ENCODE data around the gene WT1.
A peak's percentile ranks its signal among the peaks of the same experiment; 100 is the strongest.
"Not testable (repeated sequence)": the region's sequence is repeated elsewhere in the genome, so short reads cannot be mapped to it uniquely, and the experiment has no call there.

Gene WT1

DNA sequence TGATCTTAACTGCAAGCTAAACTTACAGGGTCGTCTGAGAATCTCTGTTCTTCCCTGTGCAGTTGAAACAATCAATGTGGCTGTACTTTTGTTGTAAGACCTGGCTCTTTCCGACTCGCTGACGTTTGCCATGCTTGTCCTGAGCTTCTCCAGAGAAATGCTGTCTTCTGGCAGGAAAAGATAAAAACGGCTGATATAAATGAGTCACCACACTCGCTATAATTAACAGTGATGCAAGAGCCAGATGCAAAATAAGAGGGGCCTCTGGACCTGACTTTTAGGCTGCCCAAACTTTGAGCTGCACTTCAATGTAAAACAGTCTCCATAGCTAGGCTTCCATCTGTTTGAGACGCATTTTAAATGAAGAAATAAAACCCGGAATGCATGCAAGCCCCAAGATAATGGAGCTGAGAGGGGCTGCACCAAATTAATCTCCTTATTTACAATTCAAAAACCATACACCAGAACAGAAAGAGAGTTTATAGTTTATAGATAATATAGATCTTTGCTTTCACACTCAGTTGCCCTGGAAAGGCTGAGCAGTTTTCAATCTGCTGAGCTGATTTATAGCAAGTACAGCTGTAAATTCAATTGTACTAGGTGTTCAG, 48.5 kb downstream of the WT1 start:
- DNase-seq (ENCODE audit: low spot score): no peak

DNA sequence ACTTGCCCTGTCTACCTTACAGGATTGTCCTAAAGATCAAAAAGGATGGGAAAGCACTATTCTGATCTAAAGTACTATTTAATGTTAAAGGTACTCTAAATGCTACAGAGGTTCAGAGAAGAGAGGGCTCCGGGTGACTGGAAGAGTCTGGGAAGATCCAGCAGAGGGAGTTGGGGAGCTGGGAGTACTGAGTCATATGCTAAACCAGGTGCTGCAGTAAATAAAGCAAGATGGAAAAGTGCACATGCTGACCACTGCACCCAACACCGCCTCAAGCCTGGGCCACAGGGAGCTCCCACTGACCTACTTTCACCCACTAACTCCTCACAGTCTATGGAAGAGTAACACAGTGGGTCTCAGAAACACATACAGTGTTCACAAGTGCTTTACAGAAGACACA, 49.3 kb downstream of the WT1 start:
- DNase-seq (ENCODE audit: low spot score): no peak

DNA sequence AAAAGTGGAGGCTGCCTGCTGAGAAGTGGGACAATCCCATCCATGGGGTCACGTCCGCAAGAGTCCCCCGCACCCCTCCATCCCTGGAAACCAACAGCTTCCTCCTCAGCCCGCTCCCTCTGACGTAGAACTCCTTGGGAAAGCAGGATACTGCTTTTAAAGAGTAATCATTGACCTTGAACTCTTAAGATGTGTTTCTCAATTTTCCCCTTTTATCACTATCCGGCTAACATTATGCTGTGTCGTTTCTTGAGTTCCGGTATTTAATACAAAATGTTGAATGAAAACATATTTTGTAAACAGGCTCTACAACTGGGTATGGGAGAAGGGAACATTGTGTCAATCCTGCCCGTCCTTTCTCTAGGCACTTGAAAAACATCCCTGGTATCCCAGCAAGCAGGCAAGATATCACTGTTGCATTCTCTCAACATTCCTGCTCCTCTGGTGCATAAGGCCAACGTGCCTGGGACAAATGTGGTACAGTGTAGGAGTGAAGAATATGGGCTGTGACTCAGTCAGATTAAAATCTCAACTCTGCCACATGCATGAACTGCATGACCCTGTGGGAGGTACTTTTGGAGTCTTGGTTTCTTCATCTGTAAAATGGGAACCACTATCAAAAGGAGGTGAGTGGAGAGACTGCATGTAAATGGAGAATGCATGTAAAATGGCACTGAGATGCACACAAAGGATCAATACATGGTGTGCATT, 52.8 kb downstream of the WT1 start:
- no peak for DNase-seq (ENCODE audit: low spot score)

DNA sequence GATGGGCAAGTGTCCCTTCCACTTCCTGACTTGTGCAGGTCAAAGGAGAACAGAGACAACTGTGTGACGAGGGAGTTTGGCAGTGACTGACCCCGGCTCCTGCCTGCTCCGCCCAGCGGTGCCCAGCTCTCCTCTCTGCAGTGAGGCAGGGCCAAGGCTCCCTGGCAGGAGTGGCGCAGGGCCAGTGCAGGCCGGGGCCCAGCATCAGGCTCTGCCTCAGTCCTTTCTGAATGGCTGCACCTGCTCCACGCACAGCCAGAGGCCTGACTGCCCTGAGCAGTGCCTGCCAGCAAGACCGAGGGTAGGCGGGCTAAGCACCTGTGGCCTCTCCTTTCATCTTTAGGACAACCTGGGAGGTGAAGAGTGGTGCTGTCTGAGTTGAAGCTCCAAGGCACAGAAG, 54.2 kb downstream of the WT1 start:
- no peak for DNase-seq (ENCODE audit: low spot score)

DNA sequence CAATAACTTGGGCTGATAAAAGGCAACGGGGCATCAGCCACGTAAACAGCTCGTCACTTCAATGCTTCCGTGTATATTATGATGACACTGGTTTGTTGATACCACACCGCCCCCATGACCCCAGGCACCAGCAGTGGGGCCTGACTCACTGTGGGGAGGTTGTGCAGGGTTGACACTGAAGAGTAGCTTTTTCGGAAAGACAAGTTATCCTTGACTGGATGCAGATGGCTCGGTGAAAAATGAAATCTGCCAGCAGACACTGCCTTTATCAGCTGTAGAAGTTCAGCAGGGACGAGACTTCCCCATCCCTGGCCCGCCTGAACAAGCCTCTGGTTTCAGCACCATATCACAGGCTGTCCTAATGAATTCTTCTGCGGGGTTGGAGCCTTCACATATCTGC, 55.6 kb downstream of the WT1 start:
- no peak for DNase-seq (ENCODE audit: low spot score)

DNA sequence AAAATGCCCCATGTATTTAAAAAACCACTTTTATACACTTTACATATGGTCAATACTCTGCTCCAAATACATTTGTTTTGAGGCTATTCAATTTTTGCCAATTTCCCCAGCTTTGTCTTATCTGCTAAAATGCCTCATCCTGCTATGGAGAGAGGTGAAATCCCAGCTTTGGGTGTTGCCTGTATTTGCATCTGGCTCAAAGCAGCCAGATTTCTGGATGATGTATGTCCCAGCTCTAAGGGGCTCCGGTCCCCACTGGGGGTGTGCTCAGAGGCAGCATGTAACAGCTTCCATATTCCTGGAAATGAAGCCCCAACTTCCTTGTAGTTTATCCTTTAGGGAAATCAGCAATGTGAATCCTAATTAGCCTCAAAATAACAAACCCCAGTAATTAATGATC, 59.5 kb downstream of the WT1 start:
- DNase-seq (ENCODE audit: low spot score): no peak

DNA sequence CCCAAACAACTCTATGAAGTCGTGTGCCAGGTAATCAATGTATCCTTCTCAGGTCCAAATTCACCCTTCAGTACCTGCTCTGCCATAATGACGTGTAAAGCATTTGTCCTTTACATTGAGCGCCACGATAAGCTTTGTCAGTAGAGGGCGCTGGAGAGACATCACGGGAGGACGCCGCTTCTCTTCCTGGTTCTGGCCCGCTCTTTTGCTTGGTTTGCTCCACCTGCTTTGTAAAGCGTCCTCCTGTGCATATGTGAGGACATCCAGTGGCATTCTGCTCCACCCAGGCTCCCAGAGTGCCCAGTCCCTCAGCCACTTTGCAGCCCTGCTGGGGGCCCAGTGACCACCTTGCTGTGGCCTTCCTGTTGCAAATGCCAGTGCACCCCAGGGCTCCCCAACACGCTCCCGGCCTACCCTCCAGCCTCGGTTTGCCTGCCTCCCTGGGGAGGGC, 61.1 kb downstream of the WT1 start:
- DNase-seq (ENCODE audit: low spot score): no peak

DNA sequence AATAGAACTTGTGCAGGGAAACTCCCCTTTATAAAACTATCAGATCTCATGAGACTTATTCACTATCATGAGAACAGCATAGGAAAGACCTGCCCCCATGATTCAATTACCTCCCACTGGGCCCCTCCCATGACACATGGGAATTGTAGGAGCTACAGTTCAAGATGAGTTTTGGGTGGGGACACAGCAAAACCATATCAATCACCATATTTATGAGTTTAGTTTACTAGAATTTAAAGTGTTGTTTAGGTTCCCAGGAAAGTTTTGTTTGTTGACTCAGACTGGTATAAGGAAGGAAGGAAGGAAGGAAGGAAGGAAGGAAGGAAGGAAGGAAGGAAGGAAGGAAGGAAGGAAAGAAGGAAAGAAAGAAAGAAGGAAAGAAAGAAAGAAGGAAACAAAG, 65.4 kb downstream of the WT1 start:
- not testable (repeated sequence) for DNase-seq (ENCODE audit: low spot score)

DNA sequence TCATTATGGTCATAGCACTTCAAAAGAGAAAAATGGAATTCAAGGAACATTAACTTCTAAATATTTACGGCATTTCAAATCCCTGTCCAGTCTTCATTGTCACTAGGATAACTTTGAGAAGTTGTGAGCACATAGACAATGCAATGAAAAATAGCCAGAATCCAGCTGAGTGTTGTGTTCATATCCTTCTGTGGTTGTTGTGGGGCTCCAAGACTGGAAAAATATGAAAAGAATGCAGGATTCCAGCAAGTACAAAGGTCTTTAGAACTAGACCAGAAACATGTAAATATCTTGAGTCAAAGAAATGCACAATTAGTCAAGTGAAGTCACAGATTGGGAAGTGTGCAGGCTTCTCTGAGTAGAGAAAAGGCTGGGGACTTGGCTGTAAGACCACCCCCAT, 68.7 kb downstream of the WT1 start:
- no peak for DNase-seq (ENCODE audit: low spot score)

DNA sequence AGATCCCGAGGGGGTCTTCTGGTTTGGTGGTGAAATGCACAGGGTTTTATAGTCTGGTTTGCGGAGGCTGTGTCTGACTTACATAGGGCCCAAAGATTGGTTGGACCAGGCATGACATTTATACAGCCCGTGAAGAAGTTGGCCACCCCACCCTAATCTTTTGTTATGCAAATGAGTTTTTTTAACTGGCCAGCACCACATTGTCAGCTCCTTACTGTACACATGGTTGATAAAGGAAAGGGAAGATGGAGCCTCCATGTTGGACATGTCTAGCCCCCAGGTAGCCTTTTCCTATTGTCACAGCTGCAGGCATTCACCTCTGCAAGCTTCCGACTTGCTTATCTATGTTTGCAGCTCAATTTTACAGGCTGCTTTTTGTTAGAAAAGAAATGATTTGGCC, 70.1 kb downstream of the WT1 start:
- no peak for DNase-seq (ENCODE audit: low spot score)

DNA sequence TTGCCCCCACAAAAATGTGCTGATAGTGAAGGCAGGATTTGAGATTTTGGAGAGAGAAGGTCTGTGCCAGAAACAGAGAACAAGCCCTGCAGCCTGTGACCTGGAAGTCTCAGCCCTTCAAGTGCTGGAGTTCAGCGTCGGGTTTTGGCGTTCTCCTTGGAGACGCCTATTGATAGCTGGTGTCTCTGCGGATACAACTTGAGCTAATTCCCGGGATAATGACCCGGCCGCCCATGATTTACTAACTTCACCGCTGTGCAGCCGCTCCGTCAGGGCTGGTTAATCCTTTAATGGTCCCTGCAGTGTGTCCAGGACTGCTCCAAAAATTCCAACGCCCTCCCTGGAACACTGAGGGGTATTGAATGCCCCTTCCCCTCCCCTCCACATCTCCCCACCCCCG, 76.6 kb downstream of the WT1 start:
- DNase-seq (ENCODE audit: low spot score): peak; percentile 62

DNA sequence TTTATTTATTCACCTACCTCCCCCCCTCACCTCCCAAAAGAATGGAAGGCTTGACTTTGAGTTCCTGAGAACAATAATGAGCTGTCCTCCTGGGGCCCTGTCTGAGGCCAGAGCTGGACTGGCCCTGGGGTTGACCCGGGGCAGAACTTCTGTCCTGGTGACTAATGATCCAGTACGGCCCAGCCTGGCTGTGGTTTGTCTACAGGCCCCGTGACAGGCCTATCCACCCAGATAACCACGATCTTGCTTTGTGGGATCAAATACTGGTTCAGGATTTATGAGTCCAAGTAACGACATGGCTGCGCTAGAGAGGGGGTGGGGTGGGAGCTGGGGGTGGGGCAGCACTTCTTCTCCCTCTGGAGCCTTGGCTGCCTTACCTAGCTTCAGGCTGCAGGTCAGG, 81.5 kb downstream of the WT1 start:
- no peak for DNase-seq (ENCODE audit: low spot score)

DNA sequence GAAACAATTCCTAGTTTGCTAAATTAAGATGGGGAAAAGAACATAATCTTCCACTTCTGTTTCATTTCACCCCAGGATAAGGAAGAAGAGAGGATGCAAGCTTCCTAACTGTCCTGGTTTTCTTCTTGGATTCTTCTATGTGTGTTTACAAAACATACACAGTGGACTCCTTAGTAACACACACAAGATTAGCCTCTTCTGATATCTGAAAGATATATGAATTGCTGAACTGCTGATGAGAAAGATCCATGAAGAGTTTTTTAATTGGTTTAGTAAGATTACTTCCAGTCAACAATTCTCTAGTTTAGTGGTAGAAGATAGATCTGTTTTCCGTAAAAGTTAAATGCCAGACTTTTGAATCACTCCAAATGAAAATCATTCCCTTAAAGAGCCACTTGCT, 86.8 kb downstream of the WT1 start:
- DNase-seq (ENCODE audit: low spot score): no peak

DNA sequence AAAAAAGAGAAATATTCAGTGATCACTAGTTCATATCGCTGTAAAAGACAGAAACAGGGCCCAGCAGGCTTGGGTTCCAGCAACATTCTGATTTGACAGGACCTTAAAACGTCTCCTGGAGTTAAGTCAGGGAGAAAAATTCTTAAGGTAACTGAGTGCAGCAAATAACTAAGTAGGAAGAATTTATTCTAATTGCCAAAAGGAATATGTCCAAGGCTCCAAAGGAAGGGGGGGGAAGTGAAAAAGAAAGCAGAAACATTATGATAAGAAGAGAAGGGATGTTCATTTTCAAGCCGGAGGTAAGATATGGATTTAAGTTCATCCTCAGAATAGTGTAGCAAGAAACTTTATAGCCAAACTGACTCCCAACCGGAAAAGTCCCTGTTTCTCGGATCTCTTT, 90.4 kb downstream of the WT1 start:
- no peak for DNase-seq (ENCODE audit: low spot score)

DNA sequence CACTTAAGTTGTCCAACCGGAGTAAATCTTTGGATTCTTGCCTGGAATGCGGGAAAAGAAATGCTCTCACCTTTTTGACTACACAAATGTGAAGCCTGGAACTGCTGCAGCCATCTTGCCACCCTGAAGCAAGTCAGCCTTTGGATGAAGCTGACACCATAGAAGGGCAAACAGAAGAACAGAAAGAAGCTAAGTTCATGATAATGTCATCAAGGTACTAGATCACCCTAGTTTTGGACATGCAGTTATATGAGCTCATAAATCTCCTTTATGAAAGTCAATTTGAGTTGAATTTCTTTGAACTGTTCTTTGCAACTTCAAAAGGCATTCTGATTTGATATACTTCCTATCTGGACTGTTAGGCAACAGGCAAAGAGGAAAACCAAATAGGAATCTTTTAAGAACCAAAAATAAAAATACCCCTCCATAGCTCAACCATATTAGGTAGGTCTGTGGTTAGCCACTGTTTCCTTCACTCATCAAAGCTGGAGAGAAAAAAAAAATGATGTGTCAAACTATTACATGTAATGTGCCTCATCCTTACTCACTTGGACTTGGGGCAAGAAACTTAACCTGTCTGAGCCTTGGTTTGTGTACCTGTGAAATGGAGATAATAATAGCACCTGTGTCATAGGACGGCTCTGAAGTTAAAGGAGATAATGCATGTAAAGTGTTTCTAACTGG, 91.9 kb downstream of the WT1 start:
- DNase-seq (ENCODE audit: low spot score): no peak

DNA sequence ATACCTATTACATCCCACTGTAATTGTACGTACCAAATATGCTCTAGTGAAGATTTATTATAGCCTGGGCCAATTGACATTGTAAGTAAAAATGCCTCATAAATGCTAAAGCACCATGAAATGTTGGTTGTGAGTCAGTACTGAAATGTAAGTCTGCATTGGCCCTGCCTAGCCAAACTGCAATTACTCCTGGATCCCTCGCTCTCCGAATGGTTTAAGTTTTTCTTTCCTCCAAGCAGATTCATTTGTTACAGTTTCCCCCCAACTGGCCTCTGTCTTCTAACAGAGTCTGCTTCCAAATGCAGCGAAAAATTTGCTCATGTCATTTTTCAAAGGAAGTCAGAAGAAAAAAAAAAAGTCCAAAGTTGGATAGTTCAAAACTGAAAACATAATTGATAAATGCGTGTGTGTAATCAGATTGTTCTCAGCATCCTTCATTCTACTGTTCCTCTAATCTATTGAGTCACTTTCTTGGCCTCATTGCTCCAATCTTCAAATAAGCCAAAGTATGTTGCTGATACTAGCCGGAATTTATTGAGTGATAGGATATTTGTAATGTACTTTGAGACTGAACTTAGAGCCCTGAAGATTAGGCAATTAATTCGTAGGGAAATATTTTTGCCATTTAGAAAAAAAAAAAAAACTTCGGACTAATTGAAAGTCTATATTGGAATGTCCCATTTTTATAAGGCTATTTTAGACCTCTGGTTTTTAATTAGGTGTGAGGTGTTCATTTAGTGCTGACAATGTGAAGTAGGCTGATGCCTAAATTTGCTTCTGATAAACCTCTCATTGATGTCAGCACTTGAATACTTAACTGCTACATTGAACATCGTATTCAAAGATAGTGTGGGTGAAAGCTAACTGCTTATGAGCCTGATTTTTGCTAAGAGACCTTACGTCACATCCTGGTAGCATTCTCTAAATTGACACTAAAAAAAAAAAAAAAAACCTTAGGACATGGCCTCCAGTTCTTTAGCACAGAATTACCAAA, 93.4 kb downstream of the WT1 start:
- DNase-seq (ENCODE audit: low spot score): no peak

DNA sequence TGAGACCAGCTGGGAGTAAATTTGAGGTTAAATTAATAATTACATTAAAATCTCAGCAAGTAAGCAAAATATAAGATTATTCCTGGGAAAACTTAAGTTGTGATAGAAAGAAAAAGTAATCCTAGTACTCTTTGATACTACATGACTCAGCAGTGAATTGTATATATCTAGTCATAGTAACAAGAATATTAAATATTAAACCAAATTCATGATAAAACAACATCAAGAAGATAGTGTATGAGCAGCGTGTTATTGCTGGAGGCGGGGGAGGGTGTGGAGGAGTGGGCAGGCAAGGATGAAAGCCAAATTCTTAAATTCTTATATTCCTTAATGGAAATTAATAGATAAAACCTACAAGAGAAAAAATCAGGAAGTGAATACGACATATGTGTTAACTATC, 95.2 kb downstream of the WT1 start:
- no peak for DNase-seq (ENCODE audit: low spot score)
